Heart left ventricle (tissue), 13 donors: ENCODE data around the gene ERBB4.

ENCODE experiments used
- CTCF ChIP-seq, 12 donors: fragments of 200-600 bp; sonication (generic) in 4 of 12; IDR thresholded peaks; one replicate each; pipeline versions ENCODE4 v1.5.0 to v1.8.0; 2018 to 2022; ENCODE audit warnings: antibody characterized with exemption in 12 of 12, mild to moderate bottlenecking in 5 of 12
- POLR2A ChIP-seq, 2 donors: fragments of 450-650 bp; IDR thresholded peaks; one replicate each; pipeline ENCODE4 v1.6.1; 2017; ENCODE audit warnings: antibody characterized with exemption in 2 of 2, mild to moderate bottlenecking in 2 of 2, moderate library complexity in 2 of 2
- donor health status: ischemic (EF 13 %, LVEDD 7.1; RV severe dilation, severe dysfunction).
- donor health status: DM: no; HTN: yes; CAD: no.
- donor health status: DM: no; HTN: no; CAD: no.
- donor health status: ischemic (EF 25% LVEDD 6.9; RV normal size, moderate dysfunction).
- donor health status: ischemic (EF 25% LVEDD 5.7; RV mildly dilated, moderate dysfunction).
- donor health status: ischemic (EF 35%, LVEDD 5.7; RV mildly dilated, moderate dysfunction).
- donor health status: nonischemic (EF 11% LVEDD 7.7; RV severe dilation, severe dysfunction).
- donor health status: DM: yes; HTN: yes; CAD: no.
- donor health status: PGD.
- donor health status: ischemic (EF 29% LVEDD 5.4; RV normal size, mild dysfunction).
- donor health status: nonischemic (EF 23%, LVEDD 6.1; RV moderate dilation, normal function).

- TF ChIP-seq CTCF (IDR thresholded peaks at IDR 0.05): no peak
- no peak for TF ChIP-seq POLR2A (IDR thresholded peaks at IDR 0.05)
Measured at GRCh38 chr2:211923019-211923418, 615.6 kb downstream of the ERBB4 start.
